Measurements from ENCODE around the gene CSRNP3. TPM values are rescaled to one million over a fixed set of nuclear protein-coding genes. Genes with fewer than 3 reads are reported as not detected.

Gene CSRNP3
- total RNA-seq, 3 donors from 2014 or later (not counting 1 experiment from before 2014, with no cell fraction given), result not detected

GRCh38 chr2:165434865-165435496 lies 34.5 kb upstream of the CSRNP3 start:
- Histone ChIP-seq H3K9me3 (ENCODE audit: control insufficient read depth, insufficient read depth, low read length) (no peaks in the 10 kb centered on the region), H3K4me1 (ENCODE audit: control insufficient read depth, insufficient read depth, low read length) (peaks cover 13% of the 10 kb centered on the region), H3K36me3 (ENCODE audit: control insufficient read depth, insufficient read depth, low read length) (no peaks in the 10 kb centered on the region), H3K27me3 (ENCODE audit: control insufficient read depth, insufficient read depth, low read length) (no peaks in the 10 kb centered on the region), H3K27ac (ENCODE audit: low read length) (no peak overlapping the region), H3K4me3 (ENCODE audit: low read length) (no peak overlapping the region)
- DNase-seq (no peak), ATAC-seq (no peak)
- H3K27ac Mint-ChIP-seq, result no peak overlapping the region
- H3K9me3 Mint-ChIP-seq, result no peaks in the 10 kb centered on the region
- H3K36me3 Mint-ChIP-seq, result no peaks in the 10 kb centered on the region
- no peaks in the 10 kb centered on the region for H3K27me3 Mint-ChIP-seq (ENCODE audit: low read depth in 2 of 2)
- H3K4me3 Mint-ChIP-seq, result no peak overlapping the region
- TF ChIP-seq, protein P1, sequence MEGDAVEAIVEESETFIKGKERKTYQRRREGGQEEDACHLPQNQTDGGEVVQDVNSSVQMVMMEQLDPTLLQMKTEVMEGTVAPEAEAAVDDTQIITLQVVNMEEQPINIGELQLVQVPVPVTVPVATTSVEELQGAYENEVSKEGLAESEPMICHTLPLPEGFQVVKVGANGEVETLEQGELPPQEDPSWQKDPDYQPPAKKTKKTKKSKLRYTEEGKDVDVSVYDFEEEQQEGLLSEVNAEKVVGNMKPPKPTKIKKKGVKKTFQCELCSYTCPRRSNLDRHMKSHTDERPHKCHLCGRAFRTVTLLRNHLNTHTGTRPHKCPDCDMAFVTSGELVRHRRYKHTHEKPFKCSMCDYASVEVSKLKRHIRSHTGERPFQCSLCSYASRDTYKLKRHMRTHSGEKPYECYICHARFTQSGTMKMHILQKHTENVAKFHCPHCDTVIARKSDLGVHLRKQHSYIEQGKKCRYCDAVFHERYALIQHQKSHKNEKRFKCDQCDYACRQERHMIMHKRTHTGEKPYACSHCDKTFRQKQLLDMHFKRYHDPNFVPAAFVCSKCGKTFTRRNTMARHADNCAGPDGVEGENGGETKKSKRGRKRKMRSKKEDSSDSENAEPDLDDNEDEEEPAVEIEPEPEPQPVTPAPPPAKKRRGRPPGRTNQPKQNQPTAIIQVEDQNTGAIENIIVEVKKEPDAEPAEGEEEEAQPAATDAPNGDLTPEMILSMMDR (IDR thresholded peaks at IDR 0.05), result no peak
- intact Hi-C loops (cut with micrococcal nuclease), result no loop called here
- H3K4me1 Mint-ChIP-seq, result peaks cover 17 to 22% of the 10 kb centered on the region in 2 donors
- WGBS (ENCODE audit: insufficient coverage), result 84% methylated on average over 1 of the region's 1 CpG

DNA sequence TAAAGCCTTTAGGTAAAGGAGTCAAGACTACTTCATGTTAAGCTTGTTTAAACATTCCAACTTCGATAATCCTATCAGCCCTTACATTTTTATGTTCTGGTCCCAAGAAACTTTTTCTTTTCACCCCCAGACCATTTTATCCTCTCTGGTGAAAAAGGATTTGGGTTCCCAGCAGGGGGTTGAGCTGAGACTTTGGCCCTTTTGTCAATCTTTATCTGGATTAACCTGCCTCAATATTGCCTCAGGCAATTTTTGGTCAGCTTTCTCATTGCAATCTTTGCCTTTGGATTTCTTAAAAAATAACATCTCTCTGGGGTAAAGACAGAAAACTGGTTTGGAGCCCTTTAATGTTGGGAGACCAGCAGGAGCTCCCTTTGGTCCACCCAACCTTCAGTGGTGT lies 33.9 kb upstream of the CSRNP3 start:
- Histone ChIP-seq H3K4me1 (ENCODE audit: control insufficient read depth, insufficient read depth, low read length) (peaks cover 13% of the 10 kb centered on the region), H3K36me3 (ENCODE audit: control insufficient read depth, insufficient read depth, low read length) (no peaks in the 10 kb centered on the region), H3K27me3 (ENCODE audit: control insufficient read depth, insufficient read depth, low read length) (no peaks in the 10 kb centered on the region), H3K9me3 (ENCODE audit: control insufficient read depth, insufficient read depth, low read length) (no peaks in the 10 kb centered on the region), H3K27ac (ENCODE audit: low read length) (no peak overlapping the region), H3K4me3 (ENCODE audit: low read length) (no peak overlapping the region)
- intact Hi-C loops (cut with micrococcal nuclease), result no loop called here
- TF ChIP-seq, protein P1 (IDR thresholded peaks at IDR 0.05), result no peak
- no peaks in the 10 kb centered on the region for H3K27me3 Mint-ChIP-seq (ENCODE audit: low read depth in 2 of 2)
- no peak for DNase-seq
- no peak for ATAC-seq
- H3K9me3 Mint-ChIP-seq, result no peaks in the 10 kb centered on the region
- no peak overlapping the region for H3K27ac Mint-ChIP-seq
- H3K4me1 Mint-ChIP-seq, result peaks cover 23 to 28% of the 10 kb centered on the region in 2 donors
- H3K36me3 Mint-ChIP-seq, result no peaks in the 10 kb centered on the region
- H3K4me3 Mint-ChIP-seq, result no peak overlapping the region
- WGBS (ENCODE audit: insufficient coverage), result 78% methylated on average over 1 of the region's 1 CpG

GRCh38 chr2:165436559-165436958 lies 32.9 kb upstream of the CSRNP3 start:
- H3K4me3 ChIP-seq (ENCODE audit: low read length), result no peak overlapping the region
- H3K27me3 Mint-ChIP-seq (ENCODE audit: low read depth in 2 of 2), result no peaks in the 10 kb centered on the region
- peak overlapping the region; percentile 52 for H3K4me3 Mint-ChIP-seq
- no peaks in the 10 kb centered on the region for H3K9me3 Mint-ChIP-seq
- H3K4me1 ChIP-seq (ENCODE audit: control insufficient read depth, insufficient read depth, low read length), result peaks cover 13% of the 10 kb centered on the region
- ATAC-seq (peak in 1 of 3 donors; percentile 68), DNase-seq (no peak)
- TF ChIP-seq, protein P1 (IDR thresholded peaks at IDR 0.05), result no peak
- H3K27ac ChIP-seq (ENCODE audit: low read length), result peak overlapping the region; percentile 15
- no peaks in the 10 kb centered on the region for H3K27me3 ChIP-seq (ENCODE audit: control insufficient read depth, insufficient read depth, low read length)
- peaks cover 23 to 28% of the 10 kb centered on the region in 2 donors for H3K4me1 Mint-ChIP-seq
- no peaks in the 10 kb centered on the region for H3K36me3 ChIP-seq (ENCODE audit: control insufficient read depth, insufficient read depth, low read length)
- H3K9me3 ChIP-seq (ENCODE audit: control insufficient read depth, insufficient read depth, low read length), result no peaks in the 10 kb centered on the region
- H3K36me3 Mint-ChIP-seq, result no peaks in the 10 kb centered on the region
- WGBS (ENCODE audit: insufficient coverage), result 56% methylated on average over 3 of the region's 3 CpGs
- H3K27ac Mint-ChIP-seq, result peak overlapping the region; percentile 20 to 66
- intact Hi-C loops (cut with micrococcal nuclease), result no loop called here

DNA sequence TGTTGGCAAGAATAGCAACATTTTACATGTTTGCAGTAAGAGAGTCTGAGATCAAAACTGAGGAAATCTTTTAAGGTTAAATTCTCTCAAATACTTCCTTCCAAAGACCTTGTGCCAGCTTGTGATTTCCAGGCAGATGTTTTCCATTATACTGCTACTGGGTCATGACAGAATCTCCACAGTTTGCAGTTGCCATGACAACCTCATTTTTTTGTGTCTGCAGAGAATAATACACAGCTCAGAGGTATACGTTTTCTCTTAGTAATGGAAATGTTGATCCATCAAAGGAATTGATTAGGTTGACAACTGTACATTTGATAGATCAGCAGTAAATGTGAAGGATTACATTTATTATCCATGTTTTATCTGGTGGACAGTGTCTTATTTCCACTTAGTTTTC lies 29.1 kb upstream of the CSRNP3 start:
- Histone ChIP-seq H3K4me1 (ENCODE audit: control insufficient read depth, insufficient read depth, low read length) (peaks cover 20% of the 10 kb centered on the region), H3K27me3 (ENCODE audit: control insufficient read depth, insufficient read depth, low read length) (no peaks in the 10 kb centered on the region), H3K27ac (ENCODE audit: low read length) (peak overlapping the region; percentile 43), H3K9me3 (ENCODE audit: control insufficient read depth, insufficient read depth, low read length) (no peaks in the 10 kb centered on the region), H3K4me3 (ENCODE audit: low read length) (no peak overlapping the region), H3K36me3 (ENCODE audit: control insufficient read depth, insufficient read depth, low read length) (no peaks in the 10 kb centered on the region)
- H3K9me3 Mint-ChIP-seq, result no peaks in the 10 kb centered on the region
- TF ChIP-seq, protein P1 (IDR thresholded peaks at IDR 0.05), result no peak
- H3K4me1 Mint-ChIP-seq, result peaks cover 47 to 52% of the 10 kb centered on the region in 2 donors
- ATAC-seq (no peak), DNase-seq (peak in 1 of 2 donors; percentile 17)
- no peaks in the 10 kb centered on the region for H3K36me3 Mint-ChIP-seq
- intact Hi-C loops (cut with micrococcal nuclease), result loop anchor here (5.0 kb wide), 1 partner anchor 352 kb away; the partner anchor contains the start of gene GALNT3
- no peaks in the 10 kb centered on the region for H3K27me3 Mint-ChIP-seq (ENCODE audit: low read depth in 2 of 2)
- 18% methylated on average over 1 of the region's 1 CpG for WGBS (ENCODE audit: insufficient coverage)
- H3K4me3 Mint-ChIP-seq, result no peak overlapping the region
- H3K27ac Mint-ChIP-seq, result peak overlapping the region; percentile 65 to 83
